ENCODE data around the gene NUB1.
A peak's percentile ranks its signal among the peaks of the same experiment; 100 is the strongest.

Gene NUB1

DNA sequence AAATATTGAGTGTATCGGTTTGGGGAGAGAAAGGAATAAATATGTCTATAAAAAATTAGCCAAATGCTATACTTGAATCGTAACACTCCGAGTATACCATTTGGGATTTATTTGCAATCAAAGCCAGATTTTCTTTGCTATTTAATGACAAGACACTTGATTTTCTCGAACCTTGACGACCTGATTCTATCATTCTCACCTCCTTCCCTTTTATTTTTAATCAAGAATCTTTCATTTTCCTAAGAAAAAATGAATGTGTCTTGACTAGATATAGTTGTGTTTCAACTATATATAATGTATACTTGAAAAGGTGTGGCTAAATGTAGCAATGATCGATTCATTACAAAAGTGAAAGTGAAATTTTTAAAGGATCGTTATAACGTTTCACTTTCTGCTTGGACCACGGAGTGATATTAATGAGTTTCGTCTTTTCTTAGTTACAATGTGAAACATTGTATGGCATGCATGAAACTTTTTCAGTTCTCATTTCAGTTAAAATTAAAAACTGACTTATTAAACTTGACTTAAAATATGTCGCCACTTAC, 562 bp downstream of the NUB1 start:
- DNase-seq (ENCODE audit: low read depth in 1 of 2, low spot score in 1 of 2): no peak

DNA sequence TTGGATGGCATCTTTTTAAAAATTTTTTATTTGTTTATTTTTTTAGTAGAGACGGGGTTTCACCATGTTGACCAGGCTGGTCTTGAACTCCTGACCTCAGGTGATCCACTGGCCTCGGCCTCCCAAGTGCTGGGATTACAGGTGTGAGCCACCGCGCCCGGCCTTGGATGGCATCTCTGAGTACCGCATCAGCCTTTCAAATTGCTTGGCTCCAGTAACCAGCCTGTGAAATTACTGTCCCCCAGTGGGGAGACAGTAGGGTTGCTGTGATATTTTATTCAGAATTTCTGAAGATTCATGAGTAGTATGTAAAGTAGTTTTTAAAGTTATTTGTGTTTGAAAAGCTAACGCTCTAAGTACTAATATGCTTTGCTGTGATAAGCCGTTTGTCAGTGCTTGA, 1.2 kb downstream of the NUB1 start:
- no peak for DNase-seq (ENCODE audit: low read depth in 1 of 2, low spot score in 1 of 2)

DNA sequence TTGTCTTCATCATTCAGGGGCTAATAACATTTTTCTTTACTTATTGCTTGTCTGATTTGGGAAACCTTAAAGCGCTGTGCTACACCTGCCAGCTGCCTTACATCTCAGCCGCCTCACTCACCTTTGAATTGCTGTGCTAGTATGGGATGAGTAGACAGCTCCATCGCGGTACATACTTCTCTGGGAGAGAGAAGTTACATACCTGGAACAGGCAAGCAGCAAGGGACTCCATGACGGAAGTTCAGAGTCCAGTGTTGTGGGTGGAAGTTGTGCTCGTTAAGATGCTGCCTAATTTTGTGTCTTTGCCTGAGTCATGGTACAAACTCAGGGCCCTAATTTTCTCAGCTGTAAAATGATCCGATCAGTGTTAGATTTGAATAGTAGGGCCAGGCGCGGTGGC, 1.9 kb downstream of the NUB1 start:
- no peak for DNase-seq (ENCODE audit: low read depth in 1 of 2, low spot score in 1 of 2)

DNA sequence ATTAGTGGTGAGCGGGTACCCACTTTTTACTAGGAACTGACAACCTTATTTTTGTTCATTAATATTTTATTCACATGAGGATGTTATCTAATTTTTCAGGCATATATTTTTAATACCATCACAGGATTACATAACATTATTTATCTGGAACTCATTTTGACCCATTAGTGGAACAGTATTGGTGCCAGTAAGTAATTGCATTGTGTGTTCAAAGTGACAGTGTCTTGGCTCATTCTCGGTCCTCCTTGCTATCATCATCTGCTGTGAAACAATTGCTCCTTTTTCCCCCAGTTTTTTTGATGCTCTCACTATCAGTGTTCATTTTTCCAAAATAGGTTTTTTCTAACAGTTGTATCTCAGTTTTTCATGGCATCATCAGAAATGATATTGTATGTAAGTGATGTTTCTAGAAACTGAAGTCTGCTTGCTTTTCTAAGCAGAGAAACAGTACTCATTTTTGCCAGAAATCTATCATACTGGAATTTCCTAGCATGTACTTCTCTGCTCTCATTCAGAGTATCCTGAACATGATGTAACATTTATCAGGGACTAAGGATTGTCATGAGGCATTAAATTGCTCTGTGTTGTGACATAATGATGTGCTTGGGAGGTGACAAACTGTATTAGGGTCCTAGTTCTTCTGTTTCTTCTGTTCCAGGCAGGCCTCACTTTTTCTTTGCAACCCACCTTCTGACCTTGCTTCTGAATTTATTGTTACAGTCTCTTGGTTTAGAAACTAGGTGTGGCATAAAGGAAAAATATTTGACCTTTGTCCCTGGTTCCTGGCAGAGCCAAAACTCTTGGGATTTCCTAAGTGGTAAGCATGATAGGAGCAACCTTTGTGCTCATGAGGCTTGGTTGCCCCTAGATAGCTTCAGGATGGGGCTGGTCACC, 4.2 kb downstream of the NUB1 start:
- no peak for DNase-seq (ENCODE audit: low read depth in 1 of 2, low spot score in 1 of 2)

DNA sequence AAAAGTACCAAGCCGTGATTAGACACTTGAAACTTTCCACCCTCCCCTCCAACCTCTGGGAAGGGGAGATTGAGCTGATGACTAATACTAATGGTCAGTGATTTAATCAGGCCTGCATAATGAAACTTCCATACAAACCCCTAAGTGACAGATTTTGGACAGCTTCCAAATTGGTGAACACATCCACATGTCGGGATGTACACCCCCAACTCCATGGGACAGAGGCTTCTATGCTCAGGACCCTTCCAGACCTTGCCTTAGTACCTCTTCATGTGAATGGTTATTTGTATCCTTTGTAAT, 4.8 kb downstream of the NUB1 start:
- DNase-seq (ENCODE audit: low read depth in 1 of 2, low spot score in 1 of 2): no peak

DNA sequence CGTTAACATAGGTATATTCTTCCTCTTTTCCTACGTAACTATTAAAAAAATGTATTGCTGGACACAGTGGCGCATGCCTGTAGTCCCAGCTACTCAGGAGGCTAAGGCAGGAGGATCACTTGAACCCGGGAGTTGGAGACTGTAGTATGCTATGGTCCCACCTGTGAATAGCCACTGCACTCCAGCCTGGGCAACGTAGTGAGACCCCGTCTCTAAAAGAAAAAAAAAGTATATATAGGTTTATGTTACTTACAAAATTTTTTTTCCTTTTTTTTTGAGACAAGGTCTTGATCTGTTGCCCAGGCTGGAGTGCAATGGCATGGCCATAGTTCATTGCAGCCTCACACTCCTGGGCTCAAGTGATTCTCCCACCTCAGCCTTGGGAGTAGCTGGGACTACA, 5.6 kb downstream of the NUB1 start:
- no peak for DNase-seq (ENCODE audit: low read depth in 1 of 2, low spot score in 1 of 2)

DNA sequence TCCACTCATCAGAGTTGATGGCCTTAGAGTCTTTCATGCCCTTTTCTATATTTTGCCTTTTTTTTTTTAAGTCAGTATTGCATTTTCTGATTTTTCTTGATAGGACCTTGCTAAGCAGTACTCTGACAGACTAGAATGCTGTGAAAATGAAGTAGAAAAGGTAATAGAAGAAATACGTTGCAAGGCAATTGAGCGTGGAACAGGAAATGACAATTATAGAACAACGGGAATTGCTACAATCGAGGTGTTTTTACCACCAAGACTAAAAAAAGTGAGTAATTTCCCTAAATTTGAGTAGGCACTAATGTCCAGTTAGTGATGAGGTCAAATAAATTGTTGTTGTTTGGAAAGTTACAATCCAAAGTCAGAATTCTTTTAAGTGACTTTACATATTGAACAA, 7.4 kb downstream of the NUB1 start:
- no peak for DNase-seq (ENCODE audit: low read depth in 1 of 2, low spot score in 1 of 2)

DNA sequence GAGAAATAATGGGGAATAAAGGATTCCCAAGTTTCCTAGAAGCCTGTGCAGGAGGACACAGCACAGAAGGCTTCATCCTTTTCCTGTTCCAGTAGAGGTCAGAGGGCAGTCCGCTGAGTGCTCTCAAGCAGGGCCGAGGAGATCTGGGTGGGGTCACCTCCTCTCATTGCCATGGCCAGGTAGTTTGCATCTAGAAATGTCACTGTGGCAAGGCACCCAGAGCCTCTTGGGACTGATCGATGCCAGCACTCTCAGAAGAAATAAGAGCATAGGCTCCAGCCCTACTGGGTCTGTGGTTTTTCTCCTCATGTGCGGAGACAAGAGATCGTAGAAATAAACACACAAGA, 7.9 kb downstream of the NUB1 start:
- no peak for DNase-seq (ENCODE audit: low read depth in 1 of 2, low spot score in 1 of 2)

DNA sequence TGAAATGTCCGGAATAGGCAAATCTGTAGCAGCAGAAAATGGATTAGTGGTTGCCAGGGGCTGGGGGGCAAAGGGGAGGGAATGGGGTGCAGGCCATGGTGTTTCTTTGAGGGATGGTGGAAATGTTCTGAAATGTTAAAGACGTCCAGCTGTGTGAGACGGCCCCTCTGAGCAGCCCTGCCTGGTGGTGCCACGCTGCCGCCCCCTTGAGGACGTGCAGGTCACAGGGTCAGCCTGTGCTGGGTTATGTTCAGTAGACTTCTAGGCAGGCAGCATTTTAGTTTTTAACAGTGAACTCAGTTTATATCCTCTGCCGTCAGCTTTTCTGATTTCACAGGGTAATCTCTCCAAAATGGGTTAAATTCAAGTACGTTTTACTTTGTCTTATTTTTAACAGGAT, 9.4 kb downstream of the NUB1 start:
- peak in 1 of 2 donors; percentile 17 for DNase-seq (ENCODE audit: low read depth in 1 of 2, low spot score in 1 of 2)

DNA sequence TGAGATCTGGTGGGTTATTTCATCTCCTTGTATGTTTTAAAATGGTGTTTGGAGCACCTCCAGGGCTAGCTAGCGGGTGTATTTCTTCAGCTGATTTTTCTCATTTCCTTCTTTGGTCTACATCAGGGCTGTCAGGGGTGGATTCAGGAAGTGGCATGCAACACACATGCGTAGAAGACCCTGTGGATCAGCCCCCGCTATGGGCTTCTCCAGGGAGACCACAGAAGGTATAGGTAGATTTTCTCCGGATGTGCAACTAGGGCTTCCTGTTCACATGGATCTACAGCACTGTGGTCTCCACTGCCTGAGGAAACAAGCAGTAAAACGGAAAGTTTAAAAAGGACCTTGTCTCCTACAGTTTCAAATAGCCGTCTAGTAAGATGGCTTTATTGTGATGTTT, 10.4 kb downstream of the NUB1 start:
- DNase-seq (ENCODE audit: low read depth in 1 of 2, low spot score in 1 of 2): peak in 1 of 2 donors; percentile 22

DNA sequence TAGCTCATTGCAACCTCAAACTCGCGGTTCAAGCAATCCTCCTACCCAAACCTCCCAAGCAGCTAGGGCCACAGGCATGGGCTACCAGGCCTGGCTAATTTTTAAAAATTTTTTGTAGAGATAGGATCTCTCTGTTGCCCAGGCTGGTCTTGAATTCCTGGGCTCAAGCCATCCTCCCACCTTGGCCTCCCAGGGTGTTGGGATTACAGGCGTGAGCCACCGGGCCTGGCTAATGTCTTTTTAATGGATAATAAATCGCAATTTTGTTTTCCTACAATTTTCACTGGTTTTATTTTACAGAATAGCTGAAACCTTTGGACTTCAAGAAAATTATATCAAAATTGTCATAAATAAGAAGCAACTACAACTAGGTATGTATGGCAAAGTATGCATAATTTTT, 10.9 kb downstream of the NUB1 start:
- no peak for DNase-seq (ENCODE audit: low read depth in 1 of 2, low spot score in 1 of 2)

DNA sequence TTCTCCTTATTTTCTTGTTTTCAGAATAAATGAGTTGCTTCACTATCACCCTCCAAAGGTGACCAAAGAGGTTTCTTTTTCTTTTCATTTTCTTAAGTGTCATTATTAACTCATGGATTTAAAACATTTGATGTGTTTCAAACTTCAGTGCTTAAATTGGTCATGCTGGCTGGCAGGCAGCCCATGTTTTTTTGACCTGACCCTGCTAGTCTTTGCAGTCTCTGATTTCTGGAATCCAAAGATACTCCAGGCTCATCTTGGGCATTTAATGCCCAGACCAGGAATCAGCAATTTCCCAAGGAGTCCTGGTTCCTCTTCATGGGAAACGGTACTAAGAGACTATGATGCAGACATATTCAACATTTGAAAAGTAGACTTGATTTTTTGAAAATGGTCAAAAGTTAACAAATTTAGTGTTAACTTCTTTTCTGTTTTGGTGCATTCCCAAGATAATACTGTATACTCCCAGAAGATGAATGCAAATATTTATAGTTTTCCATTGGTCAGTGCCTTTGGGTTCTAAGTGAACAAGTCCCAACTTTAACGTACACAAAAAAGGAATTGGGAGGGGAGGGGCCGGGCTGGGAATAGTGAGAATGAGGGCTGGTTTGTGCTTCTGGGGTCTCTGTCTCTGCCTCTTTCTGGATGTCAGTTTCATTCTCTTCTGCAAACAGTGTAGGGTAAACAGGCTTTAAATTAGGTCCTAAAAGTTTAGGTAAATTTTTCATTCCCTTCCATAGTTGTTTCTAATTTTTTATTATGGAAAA, 19.8 kb downstream of the NUB1 start:
- no peak for DNase-seq (ENCODE audit: low read depth in 1 of 2, low spot score in 1 of 2)

DNA sequence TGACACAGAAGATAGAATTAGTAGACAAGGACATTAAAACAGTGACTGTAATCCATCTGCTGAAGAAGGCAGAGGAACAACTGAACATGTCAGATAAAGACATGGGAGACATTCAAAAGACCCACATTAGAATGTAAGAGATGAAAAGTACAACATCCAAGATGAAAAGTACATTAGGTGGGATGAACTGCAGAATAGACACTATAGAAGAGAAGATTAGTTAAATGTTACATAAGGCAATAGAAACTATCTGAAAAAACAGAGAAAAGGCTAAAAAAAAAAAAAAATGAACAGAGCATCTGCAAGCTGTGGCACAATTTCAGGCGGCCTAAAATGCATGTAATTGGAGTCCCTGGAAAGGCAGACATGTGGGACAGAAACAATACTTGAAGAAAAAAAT, 21.6 kb downstream of the NUB1 start:
- no peak for DNase-seq (ENCODE audit: low read depth in 1 of 2, low spot score in 1 of 2)

DNA sequence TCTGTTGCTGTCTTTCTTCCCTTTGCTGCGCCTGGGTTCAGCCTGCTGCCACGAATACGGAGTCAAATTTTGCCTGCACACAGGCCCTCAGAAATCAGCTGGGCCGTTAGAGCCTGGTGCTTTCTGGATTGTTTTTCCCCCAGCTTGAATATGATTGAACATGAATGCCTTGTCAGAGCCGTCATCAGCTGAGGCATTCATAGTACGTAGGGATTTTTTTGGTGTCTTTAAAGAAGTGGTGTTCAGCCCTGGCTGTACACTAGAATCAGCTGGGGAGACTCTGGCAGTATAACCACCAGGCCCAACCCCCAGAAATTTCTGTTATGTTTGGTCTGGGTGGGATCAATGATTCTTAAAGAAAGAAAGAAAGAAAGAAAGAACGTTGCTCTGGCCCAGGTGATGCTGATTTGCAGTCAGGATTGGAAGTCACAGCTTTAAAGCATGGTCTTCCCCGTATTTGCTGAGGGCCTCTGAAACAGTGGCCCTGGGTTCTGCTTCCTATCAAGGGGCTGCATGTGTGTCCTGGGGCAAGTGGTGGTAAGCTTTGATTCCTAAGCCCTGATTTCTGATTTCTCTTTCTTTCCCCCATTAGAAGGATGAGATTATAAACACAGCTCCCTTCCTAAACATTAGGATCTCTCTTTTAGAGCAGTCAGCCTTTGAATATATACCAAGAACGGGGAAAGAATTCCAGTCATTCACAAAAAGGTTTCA, 24.7 kb downstream of the NUB1 start:
- DNase-seq (ENCODE audit: low read depth in 1 of 2, low spot score in 1 of 2): no peak

DNA sequence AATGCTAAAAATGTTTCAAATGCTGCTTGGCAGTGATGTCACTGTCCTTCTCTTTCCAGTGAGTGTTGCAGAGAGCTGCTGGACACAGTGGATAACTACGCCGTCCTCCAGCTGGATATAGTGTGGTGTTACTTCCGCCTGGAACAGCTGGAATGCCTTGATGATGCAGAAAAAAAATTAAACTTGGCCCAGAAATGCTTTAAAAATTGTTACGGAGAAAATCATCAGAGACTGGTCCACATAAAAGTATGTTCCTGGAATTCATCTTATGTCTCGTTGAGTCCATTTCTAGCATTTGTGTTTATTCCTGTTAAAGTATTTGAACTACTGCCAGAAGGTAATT, 25.2 kb downstream of the NUB1 start:
- DNase-seq (ENCODE audit: low read depth in 1 of 2, low spot score in 1 of 2): no peak

DNA sequence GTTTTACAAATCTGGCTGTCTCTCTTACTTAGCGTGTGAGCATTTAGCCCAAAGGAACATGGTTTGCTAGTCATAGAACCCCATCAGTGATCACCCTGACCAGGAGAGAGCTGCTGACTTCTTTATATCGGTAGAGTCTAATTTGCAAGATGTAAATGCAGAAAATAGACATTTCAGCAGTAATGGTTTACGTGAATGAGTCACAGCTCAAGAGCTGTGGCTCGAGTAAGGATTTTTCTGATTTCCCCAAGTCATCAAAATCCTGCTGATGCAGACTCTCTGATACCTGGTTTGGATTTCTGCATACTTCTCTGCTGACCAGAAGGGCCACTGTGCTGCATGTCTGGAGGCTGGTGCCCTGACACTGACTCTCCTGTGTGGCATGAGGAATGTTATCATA, 25.7 kb downstream of the NUB1 start:
- DNase-seq (ENCODE audit: low read depth in 1 of 2, low spot score in 1 of 2): no peak

DNA sequence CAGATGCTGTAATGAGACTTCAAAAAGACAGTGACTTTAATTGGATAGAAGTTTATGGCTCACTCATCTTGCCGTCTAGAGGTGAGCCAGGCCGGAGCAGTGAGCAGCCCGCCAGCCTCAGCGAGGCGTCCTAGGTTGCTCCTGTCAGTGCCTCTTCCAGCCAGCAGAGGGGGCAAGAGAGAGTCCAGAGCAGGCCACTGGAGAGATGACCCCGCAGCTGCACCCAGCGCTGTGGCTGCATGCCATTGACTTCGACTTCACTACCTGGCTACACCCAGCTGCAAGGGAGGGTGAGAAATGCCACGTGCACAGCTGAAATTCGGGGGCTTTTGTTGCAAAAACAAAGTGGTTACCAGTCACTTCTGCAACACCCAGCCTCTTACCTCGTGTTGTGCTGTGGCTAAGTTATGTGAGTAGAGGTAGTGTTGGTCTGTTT, 26.5 kb downstream of the NUB1 start:
- DNase-seq (ENCODE audit: low read depth in 1 of 2, low spot score in 1 of 2): peak; percentile 44 to 62

DNA sequence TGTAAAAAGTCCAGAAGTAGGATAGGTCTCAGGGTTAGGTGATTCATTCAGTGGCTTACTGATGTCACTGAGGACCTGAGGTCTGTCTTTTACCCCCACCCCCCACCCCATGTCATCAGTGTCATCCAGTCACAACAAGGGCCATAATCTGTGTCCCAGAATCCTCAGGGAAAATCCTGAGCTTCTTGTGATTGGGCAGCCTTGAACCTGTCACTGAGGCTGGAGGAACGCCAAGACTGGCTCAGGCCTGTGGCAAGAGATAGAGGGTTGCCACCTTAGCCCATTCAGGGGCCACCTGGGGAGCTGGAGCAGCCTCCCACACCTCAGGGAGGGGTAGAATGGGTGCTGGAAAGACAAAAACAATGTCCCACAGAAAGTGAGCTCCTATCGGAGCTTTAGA, 29.7 kb downstream of the NUB1 start:
- DNase-seq (ENCODE audit: low read depth in 1 of 2, low spot score in 1 of 2): no peak

DNA sequence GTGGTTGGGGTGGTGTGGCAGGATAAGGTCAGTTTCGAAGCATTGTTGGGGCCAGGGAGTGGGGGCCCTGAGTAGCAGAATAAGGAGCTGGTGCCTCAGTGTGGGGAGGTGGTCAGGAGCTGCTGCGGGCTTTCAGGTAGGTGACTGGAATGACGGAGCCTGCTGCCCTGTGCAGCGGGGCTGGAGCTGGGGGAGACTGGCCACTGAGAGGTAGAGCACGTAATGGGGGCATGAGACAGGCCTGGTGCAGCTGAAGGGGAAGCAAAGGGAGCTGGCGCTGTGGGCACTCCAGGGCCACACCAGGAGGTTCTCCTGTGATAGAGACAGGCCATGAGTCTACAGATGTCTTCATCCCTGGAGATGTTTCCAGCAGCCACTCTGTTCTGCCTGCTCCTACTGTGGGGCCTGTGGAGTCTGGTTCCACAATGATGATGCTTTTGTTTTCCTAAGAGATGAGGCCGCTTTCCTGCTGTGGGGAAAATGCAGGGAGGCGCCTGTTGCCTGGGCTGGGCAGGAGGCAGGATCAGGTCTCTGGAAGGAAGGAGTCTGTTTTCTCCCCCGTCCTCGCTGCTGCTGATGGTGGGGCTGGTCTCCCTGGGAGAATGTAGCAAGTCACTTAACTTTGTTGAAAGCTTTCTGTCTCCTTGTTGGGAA, 31.1 kb downstream of the NUB1 start:
- DNase-seq (ENCODE audit: low read depth in 1 of 2, low spot score in 1 of 2): no peak

DNA sequence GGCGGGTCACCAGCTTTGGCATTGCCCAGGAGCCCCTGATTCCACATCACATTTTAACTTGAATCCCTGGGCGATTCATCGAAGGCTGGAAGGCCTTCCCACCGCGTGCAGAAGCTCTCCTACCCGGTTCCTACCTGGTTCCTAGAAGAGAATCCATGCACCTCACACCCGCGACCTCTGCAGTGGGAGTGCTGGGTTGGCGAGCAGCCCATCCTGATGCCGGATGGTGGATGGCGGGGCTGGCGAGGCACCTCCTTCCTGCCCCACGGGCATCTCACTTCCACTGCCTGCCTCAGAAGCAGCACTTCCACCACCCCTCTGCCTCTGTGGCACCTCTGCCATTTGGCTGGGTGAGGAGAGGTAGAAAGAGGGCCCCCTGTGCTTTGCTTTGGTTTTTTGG, 32.0 kb downstream of the NUB1 start:
- DNase-seq (ENCODE audit: low read depth in 1 of 2, low spot score in 1 of 2): no peak

DNA sequence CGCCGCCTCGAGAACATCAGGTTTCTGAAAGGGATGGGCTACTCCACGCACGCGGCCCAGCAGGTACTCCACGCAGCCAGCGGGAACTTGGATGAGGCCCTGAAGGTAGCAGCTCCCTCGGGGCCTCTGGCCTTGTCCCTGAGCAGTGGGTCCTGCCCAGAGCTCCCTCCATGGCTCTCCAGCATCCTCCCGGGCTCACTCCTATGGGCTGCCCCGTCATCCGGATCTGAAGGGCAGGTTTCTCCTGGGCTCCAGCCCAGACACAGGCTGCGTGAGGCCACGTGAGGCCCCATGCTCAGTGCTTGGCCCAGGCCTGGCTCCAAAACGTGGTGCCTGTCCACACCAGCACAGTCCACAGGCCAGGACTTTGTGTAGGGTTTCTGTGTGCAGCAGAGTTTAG, 32.5 kb downstream of the NUB1 start:
- DNase-seq (ENCODE audit: low read depth in 1 of 2, low spot score in 1 of 2): no peak

DNA sequence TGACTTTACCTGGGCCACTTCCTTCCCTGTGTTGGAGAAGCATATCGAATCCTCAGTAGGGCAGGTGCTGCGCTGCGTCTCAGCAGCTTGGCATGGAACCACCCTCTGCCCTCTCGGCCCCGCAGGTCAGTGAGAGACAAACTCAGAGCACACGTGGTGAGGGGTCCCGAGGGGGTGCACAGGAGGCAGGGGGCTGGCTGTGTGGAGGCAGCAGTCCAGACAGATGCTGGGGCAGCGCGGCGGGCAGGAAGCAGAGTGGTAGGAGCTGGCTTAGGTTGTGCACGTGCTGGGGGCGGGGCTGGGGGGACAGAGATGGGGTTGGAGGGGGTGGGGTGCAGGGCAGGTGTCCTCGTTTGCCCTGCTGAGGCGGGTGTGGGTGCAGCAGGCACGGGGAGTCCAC, 33.1 kb downstream of the NUB1 start:
- no peak for DNase-seq (ENCODE audit: low read depth in 1 of 2, low spot score in 1 of 2)

Data from activated T-helper 1 cell treated with anti-CD3 and anti-CD28 coated beads, Interleukin-2, amount 50 U/mL, for 16 hours (primary cell).